DOHH2 (cell line): ENCODE results near the gene MEI4.
A peak's percentile ranks its signal among the peaks of the same experiment; 100 is the strongest.

ENCODE experiments used
- H3F3A ChIP-seq: fragments of 200-600 bp; sonication (generic), shearing (Covaris generic); 2 replicates; pipeline ENCODE4 v1.6.0; 2016; ENCODE audit warnings: antibody characterized with exemption, mild to moderate bottlenecking; ENCODE audit not compliant: control insufficient read depth, insufficient read depth
- H3K27ac ChIP-seq: fragments of 200-600 bp; sonication (generic); 2 replicates; pipeline ENCODE4 v1.5.1; 2014; ENCODE audit warnings: low read depth, mild to moderate bottlenecking, low read length, moderate library complexity
- H3K27me3 ChIP-seq: fragments of 200-600 bp; sonication (generic); 2 replicates; pipeline ENCODE4 v1.6.1; 2014; ENCODE audit warnings: mild to moderate bottlenecking, low read length, mixed read lengths; ENCODE audit not compliant: control insufficient read depth
- H3K36me3 ChIP-seq: fragments of 200-600 bp; sonication (generic); 2 replicates; pipeline ENCODE4 v1.6.1; 2014; ENCODE audit warnings: mild to moderate bottlenecking, low read length, moderate library complexity, mixed read lengths; ENCODE audit not compliant: control insufficient read depth
- H3K4me1 ChIP-seq: fragments of 200-600 bp; sonication (generic); 2 replicates; pipeline ENCODE4 v1.6.1; 2014; ENCODE audit warnings: mild to moderate bottlenecking, low read length, mixed read lengths; ENCODE audit not compliant: control insufficient read depth
- H3K4me2 ChIP-seq: fragments of 200-600 bp; sonication (generic); 2 replicates; pipeline ENCODE4 v1.6.0; 2014; ENCODE audit warnings: mild to moderate bottlenecking, low read length, moderate library complexity
- H3K4me3 ChIP-seq: fragments of 200-600 bp; sonication (generic); 2 replicates; pipeline ENCODE4 v1.5.1; 2014; ENCODE audit warnings: mild to moderate bottlenecking, low read length, mixed read lengths
- H3K79me2 ChIP-seq: fragments of 200-600 bp; sonication (generic); 2 replicates; pipeline ENCODE4 v1.6.1; 2014; ENCODE audit warnings: mild to moderate bottlenecking, low read length, mixed read lengths; ENCODE audit not compliant: control insufficient read depth
- H3K9me2 ChIP-seq: fragments of 200-600 bp; sonication (generic); replicated peaks from 2 replicates; pipeline ENCODE4 v1.6.1; 2014; ENCODE audit warnings: mild to moderate bottlenecking, low read length, mixed read lengths; ENCODE audit not compliant: control insufficient read depth
- H3K9me3 ChIP-seq: fragments of 200-600 bp; sonication (generic); 2 replicates; pipeline ENCODE4 v1.6.1; 2014; ENCODE audit warnings: antibody characterized with exemption, low read length, mixed read lengths; ENCODE audit not compliant: control insufficient read depth, insufficient read depth
- H4K20me1 ChIP-seq: fragments of 200-600 bp; sonication (generic); 2 replicates; pipeline ENCODE4 v1.6.0; 2014; ENCODE audit warnings: low read depth, mild to moderate bottlenecking, antibody characterized with exemption, low read length, moderate library complexity; ENCODE audit not compliant: control insufficient read depth, insufficient read depth
- CTCF ChIP-seq: fragments of 200-600 bp; sonication (generic); IDR thresholded peaks from one replicate; pipeline ENCODE4 v1.5.1; 2014; ENCODE audit warnings: antibody characterized with exemption, mild to moderate bottlenecking, low read depth, low read length; ENCODE audit not compliant: poor library complexity, severe bottlenecking
- EZH2phosphoT487 ChIP-seq: fragments of 200-600 bp; sonication (generic); IDR thresholded peaks from 2 replicates; pipeline ENCODE4 v1.6.1; 2017; ENCODE audit warnings: borderline replicate concordance, mild to moderate bottlenecking, antibody characterized with exemption, low read length, moderate library complexity, mixed read lengths

MEI4 gene

GRCh38 chr6:77816766-77817270 lies 164.0 kb downstream of the MEI4 start:
- H3K79me2 ChIP-seq, result no peaks in the 10 kb centered on the region
- no peak overlapping the region for H3K27ac ChIP-seq
- no peaks in the 10 kb centered on the region for H3K27me3 ChIP-seq
- H3K36me3 ChIP-seq, result no peaks in the 10 kb centered on the region
- H3K4me1 ChIP-seq, result no peaks in the 10 kb centered on the region
- no peaks in the 10 kb centered on the region for H3K9me3 ChIP-seq
- no peaks in the 10 kb centered on the region for H4K20me1 ChIP-seq
- H3K4me2 ChIP-seq, result no peak overlapping the region
- no peaks in the 10 kb centered on the region for H3F3A ChIP-seq
- no peak overlapping the region for H3K4me3 ChIP-seq
- TF ChIP-seq EZH2phosphoT487 (no peak), CTCF (no peak)
- H3K9me2 ChIP-seq, result no peaks in the 10 kb centered on the region

GRCh38 chr6:77822265-77822664 lies 169.4 kb downstream of the MEI4 start:
- no peaks in the 10 kb centered on the region for H3F3A ChIP-seq
- H3K9me3 ChIP-seq, result no peaks in the 10 kb centered on the region
- H3K27me3 ChIP-seq, result no peaks in the 10 kb centered on the region
- H3K79me2 ChIP-seq, result no peaks in the 10 kb centered on the region
- no peak overlapping the region for H3K4me2 ChIP-seq
- no peak overlapping the region for H3K27ac ChIP-seq
- H3K9me2 ChIP-seq, result no peaks in the 10 kb centered on the region
- TF ChIP-seq CTCF, result no peak
- no peak for TF ChIP-seq EZH2phosphoT487
- H4K20me1 ChIP-seq, result no peaks in the 10 kb centered on the region
- H3K4me3 ChIP-seq, result no peak overlapping the region
- no peaks in the 10 kb centered on the region for H3K36me3 ChIP-seq
- H3K4me1 ChIP-seq, result no peaks in the 10 kb centered on the region

- TF ChIP-seq EZH2phosphoT487 (no peak), CTCF (no peak)
- Histone ChIP-seq H3K9me3 (no peaks in the 10 kb centered on the region), H3K9me2 (no peaks in the 10 kb centered on the region), H3K4me2 (no peak overlapping the region), H3K36me3 (no peaks in the 10 kb centered on the region), H4K20me1 (no peaks in the 10 kb centered on the region), H3K27ac (peak overlapping the region; percentile 28; the same call in 1 of the 2 replicates), H3K79me2 (no peaks in the 10 kb centered on the region), H3K4me3 (no peak overlapping the region), H3K27me3 (no peaks in the 10 kb centered on the region), H3K4me1 (no peaks in the 10 kb centered on the region), H3F3A (no peaks in the 10 kb centered on the region)
These were observed 172.4 kb downstream of the MEI4 start for GRCh38 chr6:77825204-77825603.
